Common myeloid progenitor, CD34-positive (primary cell): ENCODE data around the gene CDKN1B.
"Not testable (repeated sequence)": the region's sequence is repeated elsewhere in the genome, so short reads cannot be mapped to it uniquely, and the experiment has no call there.

ENCODE experiments used
- CTCF ChIA-PET: fragments of 350-600 bp; sonication (Branson Sonifier 250); formaldehyde crosslinking; loops from one replicate; lab custom pipeline; 2021; ENCODE audit warnings: antibody characterized with exemption; lab: Charles Lee
- POLR2A ChIA-PET: fragments of 350-600 bp; sonication (Branson Sonifier 250); formaldehyde crosslinking; loops from one replicate; lab custom pipeline; 2021; ENCODE audit warnings: antibody characterized with exemption; lab: Charles Lee
- DNase-seq, 3 donors: peaks; one replicate each; pipeline versions ENCODE4 v3.0.0 to v3.0.0-alpha.2; 2013
- H3K27ac ChIP-seq, 2 experiments: 1 replicate in 1 of 2; 2 replicates in 1 of 2; pipeline ENCODE4 v1.7.0; 2013; ENCODE audit warnings: inconsistent platforms in 2 of 2, low read length in 2 of 2, mild to moderate bottlenecking in 2 of 2, low read depth in 1 of 2, moderate library complexity in 1 of 2; ENCODE audit not compliant: severe bottlenecking in 2 of 2, insufficient read depth in 1 of 2, poor library complexity in 1 of 2
- H3K27me3 ChIP-seq, 5 experiments: replicated peaks in 2 of 5; 1 replicate in 3 of 5; 2 replicates in 2 of 5; pipeline versions ENCODE4 v1.6.1 to v1.7.0; 2013; ENCODE audit warnings: low read length in 4 of 5, mild to moderate bottlenecking in 2 of 5, moderate library complexity in 2 of 5, inconsistent platforms in 1 of 5; ENCODE audit not compliant: insufficient read depth in 5 of 5, control insufficient read depth in 4 of 5
- H3K36me3 ChIP-seq, 4 experiments: 1 replicate in 2 of 4; 2 replicates in 2 of 4; pipeline versions ENCODE4 v1.6.1 to v1.7.0; 2013; ENCODE audit warnings: low read length in 3 of 4, control low read depth in 1 of 4, mild to moderate bottlenecking in 1 of 4; ENCODE audit not compliant: control insufficient read depth in 4 of 4, insufficient read depth in 4 of 4
- H3K4me1 ChIP-seq, 4 experiments: 1 replicate in 3 of 4; 2 replicates in 1 of 4; pipeline versions ENCODE4 v1.6.1 to v1.7.1; 2013; ENCODE audit warnings: low read length in 3 of 4, mild to moderate bottlenecking in 3 of 4, control low read depth in 1 of 4, inconsistent platforms in 1 of 4, moderate library complexity in 1 of 4; ENCODE audit not compliant: control insufficient read depth in 4 of 4, insufficient read depth in 4 of 4; ENCODE audit errors: control extremely low read depth in 1 of 4
- H3K4me3 ChIP-seq, 7 experiments: 1 replicate in 4 of 7; 2 replicates in 3 of 7; pipeline versions ENCODE4 v1.5.1 to v1.7.0; 2013; ENCODE audit warnings: mild to moderate bottlenecking in 7 of 7, low read length in 6 of 7, moderate library complexity in 6 of 7, inconsistent platforms in 2 of 7, low read depth in 2 of 7, control low read depth in 1 of 7; ENCODE audit not compliant: insufficient read depth in 4 of 7, control insufficient read depth in 1 of 7; ENCODE audit errors: extremely low read depth in 1 of 7
- H3K9me3 ChIP-seq, 5 experiments: 1 replicate in 4 of 5; 2 replicates in 1 of 5; pipeline versions ENCODE4 v1.6.1 to v1.7.1; 2013; ENCODE audit warnings: low read length in 4 of 5, mild to moderate bottlenecking in 2 of 5, inconsistent platforms in 1 of 5, low read depth in 1 of 5, moderate library complexity in 1 of 5; ENCODE audit not compliant: control insufficient read depth in 4 of 5, insufficient read depth in 2 of 5; ENCODE audit errors: control extremely low read depth in 1 of 5
- WGBS: methylation state at CpG from one replicate; pipeline ENCODE4 v1.1.5; 2013; ENCODE audit not compliant: insufficient coverage; 5-methylcytosine and 5-hydroxymethylcytosine counted together

Gene CDKN1B

DNA sequence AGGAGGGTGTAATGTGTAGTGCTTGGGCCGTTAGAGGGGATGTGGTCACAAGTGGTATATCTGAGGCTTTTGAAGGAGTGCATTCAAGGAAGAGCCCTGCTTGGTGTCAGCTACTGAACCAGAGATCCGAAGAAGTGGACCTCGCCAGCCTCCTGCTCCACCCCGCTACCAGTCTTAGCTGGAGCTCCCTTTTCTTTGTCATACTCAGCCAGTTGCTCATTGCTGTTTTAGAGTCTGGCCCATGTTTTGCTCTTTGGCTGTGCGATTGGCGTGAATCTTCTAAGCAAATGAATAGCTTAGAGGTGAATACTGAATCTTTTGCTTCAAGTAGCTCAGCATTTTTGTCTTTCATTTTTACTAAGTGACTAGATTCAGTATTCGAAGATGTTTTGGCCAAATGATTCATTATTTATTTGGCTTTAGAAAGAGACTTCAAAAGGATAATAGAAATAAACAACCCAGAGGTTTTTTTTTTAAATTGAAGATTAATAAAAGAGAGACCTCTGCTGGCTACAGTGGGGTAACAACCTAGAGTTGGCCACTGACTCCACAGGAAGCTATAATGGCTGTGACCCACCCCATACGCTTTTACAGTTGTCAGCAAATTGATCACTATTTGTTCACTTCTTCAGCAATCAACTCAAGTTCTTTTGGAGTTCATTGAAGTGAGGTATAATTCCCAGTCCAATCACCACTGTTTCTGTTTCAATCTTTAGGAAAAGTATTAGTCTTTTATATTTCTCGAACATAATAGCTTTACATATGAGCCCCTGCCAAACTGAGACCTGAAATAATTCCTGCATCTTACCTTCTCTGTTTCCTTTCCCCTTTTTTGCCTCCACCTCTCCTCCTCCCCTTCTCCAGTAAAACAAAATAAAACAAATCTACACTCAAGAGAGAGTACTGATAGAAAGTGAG lies 19.9 kb downstream of the CDKN1B start:
- peak overlapping the region in 1 of 2 experiments; percentile 27 for H3K27ac ChIP-seq
- peak overlapping the region in 6 of 7 experiments; percentile 15 to 56 (median 27) for H3K4me3 ChIP-seq
- CTCF ChIA-PET, result interaction anchor here (0.6 to 5.4 kb wide), 32 partner anchors 9 to 378 kb away, joined by 3 to 62 read pairs (median 4); no protein-coding TSS in a partner anchor
- H3K27me3 ChIP-seq, result no peaks in the 10 kb centered on the region
- WGBS, result 40% methylated on average over 7 of the region's 9 CpGs
- peaks cover 0 to 7% (median 0%) of the 10 kb centered on the region in 4 experiments for H3K36me3 ChIP-seq
- DNase-seq, result peak; percentile 69 to 85 (median 79)
- peaks cover 11 to 33% (median 27%) of the 10 kb centered on the region in 4 experiments for H3K4me1 ChIP-seq
- POLR2A ChIA-PET, result interaction anchor here (0.8 kb wide), 1 partner anchor 21 kb away, joined by 3 read pairs; no protein-coding TSS in a partner anchor
- peaks cover 0 to 3% (median 0%) of the 10 kb centered on the region in 5 experiments for H3K9me3 ChIP-seq

DNA sequence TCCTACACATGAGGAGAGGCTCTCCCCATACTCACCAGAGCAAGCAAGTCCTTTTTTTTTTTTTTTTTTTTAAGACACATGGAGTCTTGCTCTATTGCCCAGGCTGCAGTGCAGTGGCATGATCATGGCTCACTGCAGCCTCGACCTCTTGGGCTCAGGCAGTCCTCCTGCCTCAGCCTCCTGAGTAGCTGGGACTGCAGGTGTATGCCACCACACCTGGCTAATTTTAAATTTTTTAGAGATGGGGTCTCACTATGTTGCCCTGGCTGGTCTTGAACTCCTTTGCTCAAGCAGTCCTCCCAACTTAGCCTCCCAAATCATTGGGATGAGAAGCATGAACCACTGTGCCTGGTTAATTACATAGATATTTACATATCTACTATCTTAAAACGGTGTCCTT lies 21.0 kb downstream of the CDKN1B start:
- H3K27ac ChIP-seq, POLR2A ChIA-PET, DNase-seq, H3K27me3 ChIP-seq, H3K9me3 ChIP-seq, H3K4me3 ChIP-seq, H3K36me3 ChIP-seq: not testable (repeated sequence)
- WGBS, result 100% methylated on average over 1 of the region's 2 CpGs
- H3K4me1 ChIP-seq, result peaks cover 11 to 33% (median 27%) of the 10 kb centered on the region in 4 experiments
- CTCF ChIA-PET, result interaction anchor here (0.6 to 5.4 kb wide), 15 partner anchors 8 to 362 kb away, joined by 3 to 62 read pairs (median 9); no protein-coding TSS in a partner anchor

DNA sequence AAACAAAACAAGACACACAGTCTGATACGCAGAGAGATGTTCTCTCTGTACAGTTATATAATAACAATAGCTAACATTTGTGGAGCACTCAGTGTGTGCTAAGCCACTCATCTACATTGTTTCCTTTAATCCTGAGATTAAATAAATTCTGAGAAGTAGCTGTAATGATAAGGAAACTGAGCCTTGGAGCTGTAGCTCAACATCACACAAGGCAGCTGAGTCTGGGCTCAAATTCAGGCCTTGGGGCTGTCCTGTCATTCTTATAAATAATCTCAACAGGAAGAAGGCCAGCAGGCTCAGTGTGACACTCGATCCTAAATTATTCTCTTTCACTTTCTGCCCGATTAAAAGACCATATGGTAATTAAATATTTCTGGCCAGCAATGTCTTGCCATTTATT lies 24.5 kb downstream of the CDKN1B start:
- H3K4me3 ChIP-seq, result peak overlapping the region in 4 of 7 experiments; percentile 15 to 67 (median 45)
- no peaks in the 10 kb centered on the region for H3K9me3 ChIP-seq
- ChIA-PET CTCF (interaction anchor here (0.8 to 1.1 kb wide), 5 partner anchors 9 to 86 kb away, joined by 3 read pairs; no protein-coding TSS in a partner anchor), POLR2A (no interaction called here)
- DNase-seq, result no peak
- H3K36me3 ChIP-seq, result peaks cover 0 to 4% (median 0%) of the 10 kb centered on the region in 4 experiments
- H3K27ac ChIP-seq, result peak overlapping the region; percentile 43 to 55
- no peaks in the 10 kb centered on the region for H3K27me3 ChIP-seq
- WGBS, result no CpG with 5 or more reads among the region's 3 CpGs
- H3K4me1 ChIP-seq, result peaks cover 7 to 16% (median 12%) of the 10 kb centered on the region in 4 experiments

DNA sequence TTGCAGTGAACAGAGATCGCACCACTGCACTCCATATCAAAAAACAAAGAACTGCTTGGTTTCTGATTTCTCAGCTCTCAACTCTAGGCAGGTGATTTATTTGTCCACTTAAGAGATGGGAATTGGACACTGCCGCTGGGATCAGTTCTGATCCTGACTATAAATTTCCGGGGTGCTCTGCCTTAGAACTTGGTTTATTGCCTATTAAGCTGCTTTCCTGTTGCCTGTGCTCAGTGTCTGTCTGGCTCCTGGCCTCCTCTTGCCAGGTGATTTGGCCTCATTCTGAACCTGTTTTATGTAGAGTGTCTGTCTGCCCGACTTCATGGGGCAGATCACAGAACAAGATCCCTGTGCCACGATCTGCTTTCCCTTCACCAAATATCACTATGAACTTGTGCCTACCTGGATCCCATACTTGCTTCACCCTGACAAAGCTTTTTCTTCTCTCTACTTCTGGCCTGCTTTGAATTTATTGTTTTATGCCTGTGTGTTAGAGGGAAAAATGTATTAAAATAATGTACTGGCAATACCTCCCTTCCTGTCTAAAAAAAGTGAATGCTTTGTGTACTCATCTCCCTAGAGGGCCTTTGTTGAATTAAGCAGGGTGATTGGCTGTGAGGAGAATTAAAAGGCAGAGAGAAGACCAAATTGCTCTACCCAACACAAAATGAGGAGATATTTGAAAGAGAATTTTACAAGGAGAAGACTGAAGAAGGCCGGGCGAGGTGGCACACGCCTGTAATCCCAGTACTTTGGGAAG lies 27.6 kb downstream of the CDKN1B start:
- POLR2A ChIA-PET, result interaction anchor here (0.6 kb wide), 1 partner anchor 165 kb away, joined by 4 read pairs; no protein-coding TSS in a partner anchor
- H3K4me1 ChIP-seq, result peaks cover 0 to 7% (median 4%) of the 10 kb centered on the region in 4 experiments
- no peak overlapping the region for H3K4me3 ChIP-seq
- CTCF ChIA-PET, result interaction anchor here (3.0 kb wide), 1 partner anchor 8 kb away, joined by 30 read pairs; no protein-coding TSS in a partner anchor
- H3K27me3 ChIP-seq, result no peaks in the 10 kb centered on the region
- no peaks in the 10 kb centered on the region for H3K9me3 ChIP-seq
- WGBS, result 93% methylated on average over 4 of the region's 8 CpGs
- DNase-seq, result no peak
- peaks cover 2 to 6% (median 4%) of the 10 kb centered on the region in 4 experiments for H3K36me3 ChIP-seq
- H3K27ac ChIP-seq, result no peak overlapping the region

DNA sequence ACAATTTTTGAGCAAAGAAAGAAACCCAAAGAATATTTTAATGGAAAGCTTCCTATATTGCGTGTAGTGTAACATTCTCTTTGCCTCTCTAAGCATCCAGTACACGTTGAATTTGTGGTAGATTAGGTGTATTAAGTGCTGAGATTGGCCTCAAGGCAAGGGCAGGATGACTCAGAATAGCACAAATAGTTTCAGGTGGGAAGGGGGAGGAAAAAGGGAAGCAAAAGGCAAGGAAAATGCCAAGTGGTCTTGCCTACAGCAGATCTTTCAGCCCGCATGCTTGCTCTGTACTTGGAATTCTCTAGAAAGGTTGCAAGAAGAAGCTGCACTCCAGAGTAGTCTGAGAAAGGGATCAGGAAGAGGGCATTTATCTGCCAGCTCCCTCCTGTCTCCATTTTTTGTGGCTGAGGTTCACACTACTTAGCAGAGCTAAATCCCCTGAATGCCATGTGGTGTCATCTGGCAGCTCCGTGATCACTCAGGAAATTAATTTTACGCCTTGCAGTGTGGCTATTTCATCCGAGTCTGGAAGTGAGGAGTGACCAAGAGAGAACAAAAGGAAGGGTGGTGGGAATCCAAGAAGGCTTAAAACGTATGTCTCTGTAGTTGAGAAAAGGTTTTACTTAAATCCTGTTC lies 28.5 kb downstream of the CDKN1B start:
- DNase-seq, result no peak
- CTCF ChIA-PET, result interaction anchor here (1.0 to 3.0 kb wide), 2 partner anchors 9 to 101 kb away, joined by 3 to 30 read pairs; no protein-coding TSS in a partner anchor
- Histone ChIP-seq H3K4me1 (peaks cover 0 to 7% (median 4%) of the 10 kb centered on the region in 4 experiments), H3K27ac (no peak overlapping the region), H3K36me3 (peaks cover 2 to 8% (median 4%) of the 10 kb centered on the region in 4 experiments), H3K4me3 (no peak overlapping the region), H3K9me3 (no peaks in the 10 kb centered on the region), H3K27me3 (no peaks in the 10 kb centered on the region)
- POLR2A ChIA-PET, result no interaction called here
- 96% methylated on average over 5 of the region's 7 CpGs for WGBS

DNA sequence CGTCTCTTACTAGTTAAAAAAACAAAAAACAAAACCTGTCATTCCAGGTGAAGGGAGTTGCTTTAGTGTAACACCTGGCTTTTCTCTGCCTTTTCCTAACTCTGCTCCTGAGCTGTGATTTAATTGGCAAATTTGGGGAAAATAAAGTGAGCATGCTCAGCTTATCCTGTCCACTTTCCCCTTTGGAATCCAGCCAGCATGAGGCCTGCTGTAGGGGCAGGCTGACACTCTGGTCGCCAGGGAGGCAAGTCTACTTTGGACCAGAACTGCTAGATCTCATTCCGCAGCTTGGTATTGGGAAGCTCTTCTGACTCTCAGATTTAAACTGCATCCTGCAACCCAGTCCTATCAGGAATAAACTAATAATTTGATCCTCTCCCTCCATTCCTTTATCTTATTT lies 30.1 kb downstream of the CDKN1B start:
- H3K36me3 ChIP-seq, result peaks cover 2 to 11% (median 7%) of the 10 kb centered on the region in 4 experiments
- DNase-seq, result no peak
- ChIA-PET POLR2A (no interaction called here), CTCF (interaction anchor here (3.0 kb wide), 1 partner anchor 11 kb away, joined by 30 read pairs; no protein-coding TSS in a partner anchor)
- H3K4me1 ChIP-seq, result no peaks in the 10 kb centered on the region
- H3K27me3 ChIP-seq, result no peaks in the 10 kb centered on the region
- H3K4me3 ChIP-seq, result no peak overlapping the region
- no peak overlapping the region for H3K27ac ChIP-seq
- no peaks in the 10 kb centered on the region for H3K9me3 ChIP-seq
- WGBS, result 94% methylated on average over 2 of the region's 3 CpGs
